RKO (cell line): Measurements from ENCODE around the gene MAD1L1.
"Not testable (repeated sequence)": the region's sequence is repeated elsewhere in the genome, so short reads cannot be mapped to it uniquely, and the experiment has no call there.

Experiments used
- DNase-seq: peaks from one replicate; pipeline ENCODE4 v3.0.0-alpha.2; 2016; ENCODE audit warnings: low spot score

The MAD1L1 gene

DNA sequence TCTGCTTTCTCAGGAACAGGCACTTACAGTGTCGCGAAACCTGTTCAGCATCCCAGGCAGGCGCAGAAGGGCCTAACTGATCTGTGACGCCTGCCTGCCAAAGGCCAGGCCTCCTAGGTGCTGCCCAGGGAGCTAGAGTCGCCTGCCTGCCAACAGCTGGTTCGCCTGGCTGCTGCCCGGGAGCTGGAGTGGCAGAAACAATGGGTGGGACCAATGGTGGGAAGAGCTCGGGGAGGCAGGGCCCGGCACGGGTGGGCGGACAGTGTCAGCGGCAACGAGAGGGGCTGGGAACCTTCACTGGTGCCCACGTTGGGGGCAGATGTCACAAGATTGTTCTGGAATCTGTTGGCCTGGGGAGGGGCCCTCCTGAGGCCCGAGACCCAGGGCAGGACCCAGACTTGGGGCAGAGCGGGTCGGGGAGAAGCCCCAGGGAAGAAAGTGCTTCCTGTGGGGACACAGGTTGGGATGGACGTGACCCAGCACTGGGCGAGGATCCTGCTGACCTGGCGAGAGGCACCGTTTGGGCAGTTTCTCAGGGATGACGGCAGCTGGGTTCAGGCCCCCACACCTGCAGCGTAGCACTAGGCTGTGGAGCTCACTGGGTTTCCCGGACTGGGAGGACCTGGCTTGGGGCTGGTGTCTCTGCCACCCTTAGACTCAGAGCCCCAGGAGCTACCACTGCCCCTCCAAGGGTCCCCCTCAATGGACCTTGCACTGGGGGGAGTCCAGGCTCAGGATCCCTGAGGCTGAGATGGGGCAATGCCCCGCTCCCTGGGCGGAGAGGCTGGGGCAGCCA lies 380.8 kb downstream of the MAD1L1 start:
- DNase-seq: no peak

DNA sequence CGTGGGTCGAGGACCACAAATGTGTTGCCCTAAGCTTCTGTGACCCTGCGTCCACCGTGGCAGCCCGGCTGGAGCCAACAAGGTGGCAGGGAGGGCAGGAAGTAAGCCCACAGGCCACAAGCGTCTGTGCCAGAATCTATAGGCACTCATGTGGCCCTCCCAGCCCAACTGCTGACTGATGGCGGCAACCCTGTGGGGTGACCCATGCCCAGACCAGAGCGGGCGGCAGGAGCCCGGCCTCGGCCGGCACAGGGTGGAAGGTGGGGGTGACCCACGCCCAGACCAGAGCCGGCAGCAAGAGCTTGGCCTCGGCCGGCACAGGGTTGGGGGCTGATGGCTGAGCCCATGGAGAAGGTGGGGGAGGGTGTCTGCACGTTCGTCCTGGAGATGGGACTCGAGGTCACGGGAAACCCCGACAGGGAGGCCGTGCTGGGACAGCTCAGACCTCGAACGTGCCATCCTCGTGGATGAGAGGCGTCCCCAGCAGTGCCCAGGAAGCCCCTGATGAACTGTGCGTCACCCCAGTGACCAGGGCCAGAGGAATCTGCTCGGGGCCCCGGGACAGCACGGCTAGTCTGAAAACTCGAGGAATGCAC lies 381.7 kb downstream of the MAD1L1 start:
- no peak for DNase-seq

DNA sequence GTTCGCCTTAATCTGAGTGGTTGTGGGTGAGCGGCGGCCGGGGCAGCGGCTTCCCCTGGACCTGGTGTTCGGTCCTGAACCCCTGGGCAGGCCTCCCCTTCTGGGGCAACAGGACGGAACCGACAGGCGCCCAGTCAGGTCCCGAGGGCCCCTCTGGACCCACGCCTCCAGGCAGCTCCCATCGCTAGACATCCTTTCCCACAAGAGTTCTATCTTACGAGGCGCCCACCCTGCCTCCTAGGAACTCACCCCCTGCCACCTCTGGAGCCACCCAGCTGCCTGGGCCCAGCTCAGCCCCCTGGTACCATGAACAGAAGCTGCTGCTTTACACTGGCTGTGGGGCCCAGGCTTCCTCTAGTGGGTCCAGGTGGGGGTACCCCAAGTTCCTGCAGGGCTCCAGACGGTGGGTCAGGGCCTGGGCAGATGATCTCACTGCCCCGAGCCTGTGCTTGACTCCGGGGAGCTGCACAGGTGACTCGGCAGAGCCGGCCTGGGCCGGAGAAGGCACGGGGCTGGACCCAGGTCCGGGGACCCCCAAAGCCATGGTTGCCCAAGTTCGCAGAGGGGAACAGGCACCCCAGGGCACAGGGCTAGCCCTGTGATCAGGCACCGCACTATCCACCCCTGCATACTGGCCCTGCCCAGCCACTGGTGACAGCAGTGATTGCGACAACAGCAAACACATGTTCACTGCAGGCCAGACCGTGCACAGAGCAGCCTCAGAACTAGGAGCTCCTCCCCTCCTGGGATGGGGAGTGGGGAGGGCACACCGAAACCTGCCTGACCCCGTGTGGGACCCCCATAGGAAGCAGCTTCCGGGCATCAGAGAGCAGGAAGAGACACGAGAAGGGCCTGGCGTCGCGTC lies 382.4 kb downstream of the MAD1L1 start:
- no peak for DNase-seq

DNA sequence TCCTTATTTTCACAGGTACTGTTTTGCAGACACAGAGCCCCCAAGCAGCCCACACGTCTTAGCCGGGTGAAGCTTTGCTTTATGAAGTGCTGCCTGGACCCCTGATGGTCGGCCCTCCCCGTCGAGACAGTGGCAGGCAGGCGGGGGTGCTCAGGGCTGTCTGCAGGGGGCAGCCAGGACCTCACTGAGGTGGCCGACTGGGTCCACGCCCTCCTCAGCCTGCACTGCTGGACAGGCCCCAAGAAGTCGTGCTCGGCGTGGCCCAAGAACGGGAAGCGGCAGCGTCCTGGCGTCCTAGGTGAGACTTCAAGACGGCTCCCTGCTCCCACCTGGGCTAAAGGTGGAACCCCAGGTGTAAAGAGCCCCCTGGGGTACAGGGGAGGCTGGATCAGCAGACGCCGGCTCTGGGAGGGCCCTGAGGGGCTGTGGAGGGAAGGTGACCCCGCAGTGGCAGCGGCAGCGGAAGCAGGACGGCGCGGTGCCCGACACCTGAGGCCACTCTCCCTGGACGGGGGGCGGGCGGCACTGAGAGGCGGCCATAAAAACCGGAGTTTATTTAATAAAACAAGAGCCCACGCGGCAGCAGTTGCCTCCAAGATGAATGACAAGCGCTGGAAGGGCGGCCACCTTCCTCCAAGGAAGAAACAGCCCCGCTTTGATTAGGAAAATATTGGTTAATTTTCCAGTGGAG lies 383.2 kb downstream of the MAD1L1 start:
- no peak for DNase-seq

DNA sequence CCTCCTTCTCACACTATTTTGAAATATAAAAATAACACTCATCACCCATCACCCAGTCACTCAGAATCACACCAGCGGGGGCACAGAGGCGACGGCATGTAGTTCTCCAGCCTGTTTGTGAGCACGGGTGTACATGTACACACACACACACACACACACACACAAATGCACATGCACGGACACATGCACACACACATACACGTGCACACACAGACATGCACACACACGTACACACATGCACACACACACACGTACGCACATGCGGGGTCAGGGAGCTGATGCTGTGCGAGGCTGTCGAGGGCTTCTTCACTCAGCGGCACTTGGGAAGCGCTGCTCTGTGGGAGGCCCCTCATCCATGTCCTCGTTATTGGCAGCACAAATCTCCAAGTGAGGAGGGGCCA lies 383.8 kb downstream of the MAD1L1 start:
- no peak for DNase-seq

DNA sequence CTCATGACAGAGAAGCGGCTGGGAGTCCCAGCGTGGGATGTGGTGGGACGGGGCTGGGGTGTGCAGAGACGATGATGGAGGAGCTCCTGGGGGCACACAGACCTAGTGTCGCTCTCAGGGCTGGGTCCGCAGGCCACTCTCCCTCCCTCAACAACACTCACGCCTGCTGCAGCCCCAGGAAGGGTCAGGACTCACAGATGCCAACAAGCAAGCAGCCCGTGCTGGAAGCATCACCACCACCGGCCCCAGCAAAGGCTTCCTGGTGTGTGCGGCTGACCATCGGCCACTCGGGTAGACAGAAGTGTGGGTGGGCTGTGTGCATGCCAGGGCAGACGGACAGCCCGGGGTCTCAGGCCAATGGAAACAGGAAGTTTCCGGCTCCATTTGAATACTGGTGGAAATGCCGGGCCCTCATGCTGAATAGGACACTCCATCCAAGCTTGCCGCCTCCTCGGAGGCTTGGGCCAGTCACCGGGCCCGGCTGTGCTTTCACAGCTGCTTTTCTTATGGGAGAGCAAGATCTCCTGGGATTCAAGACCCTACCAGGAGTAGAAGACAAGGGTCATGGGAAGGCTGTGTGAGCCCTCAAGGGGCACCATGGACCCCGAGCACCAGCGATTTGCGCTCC lies 384.6 kb downstream of the MAD1L1 start:
- DNase-seq: no peak

DNA sequence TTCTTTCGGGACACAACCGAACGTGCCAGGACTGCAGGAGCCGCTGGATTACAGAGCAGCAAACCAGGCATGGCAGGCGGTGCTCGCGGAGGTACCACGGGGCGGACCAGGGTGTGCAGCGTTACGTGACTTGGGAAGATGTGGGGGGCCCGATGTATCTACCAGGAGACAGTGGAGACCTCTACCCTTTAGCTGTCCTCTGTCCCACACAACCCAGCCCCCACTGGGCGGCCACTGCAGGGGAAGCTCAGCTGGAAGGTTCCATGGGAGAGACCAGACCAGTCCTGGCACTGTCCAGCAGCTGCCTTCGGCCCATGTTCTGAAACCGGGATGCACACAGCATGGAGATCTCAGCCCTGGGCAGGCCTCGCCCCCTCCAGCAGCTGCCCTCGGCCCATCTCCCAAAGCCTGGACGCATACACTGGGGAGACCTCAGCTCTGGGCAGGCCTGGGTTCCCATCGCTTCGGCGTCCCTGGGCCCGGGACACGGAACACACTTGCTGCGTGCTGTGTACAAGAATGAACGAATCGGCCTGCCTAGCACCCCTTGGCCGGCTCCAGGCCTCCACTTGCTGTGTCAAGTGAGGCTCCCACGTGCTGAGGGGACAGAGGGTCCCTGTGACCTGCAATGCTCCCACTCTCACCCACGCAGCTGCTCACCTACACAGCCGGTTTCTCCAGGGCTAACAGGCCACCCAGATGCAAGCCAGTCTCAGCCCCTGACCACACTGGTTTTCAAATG lies 385.3 kb downstream of the MAD1L1 start:
- DNase-seq: no peak

DNA sequence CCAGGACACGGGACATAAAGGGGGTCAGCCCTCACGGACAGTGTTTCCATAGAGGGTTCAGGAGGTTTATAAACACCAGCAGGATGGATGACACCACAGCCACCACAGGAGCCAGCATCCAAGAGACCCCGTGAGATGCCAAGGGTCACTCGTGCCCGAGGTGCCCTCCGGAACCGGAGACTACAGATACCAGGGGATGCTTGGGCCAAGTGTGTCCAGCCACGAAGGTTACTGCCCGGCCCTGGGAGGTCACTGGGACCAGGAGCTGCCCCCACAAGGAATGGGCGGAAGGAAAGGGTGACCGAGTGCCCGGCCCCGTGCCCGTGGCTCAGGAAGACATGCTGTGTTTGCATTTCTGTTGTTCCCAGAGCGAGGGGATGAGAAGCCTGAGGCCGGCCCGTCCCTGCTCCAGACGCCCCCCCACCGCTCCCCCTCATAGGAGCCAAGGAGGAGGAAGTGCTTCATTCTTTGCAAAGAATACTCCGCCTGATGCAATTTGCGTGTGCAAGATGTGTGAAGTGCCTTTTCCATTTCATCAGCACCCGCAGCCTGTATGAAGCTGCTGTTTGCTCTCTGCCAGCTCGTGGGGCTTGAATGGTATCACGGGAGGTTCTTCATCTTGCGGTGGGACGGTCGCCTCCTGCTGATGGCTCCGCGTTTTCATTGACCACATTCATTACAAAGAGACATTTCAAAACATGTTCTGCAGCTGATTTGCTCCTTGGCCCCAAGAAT lies 386.2 kb downstream of the MAD1L1 start:
- no peak for DNase-seq

DNA sequence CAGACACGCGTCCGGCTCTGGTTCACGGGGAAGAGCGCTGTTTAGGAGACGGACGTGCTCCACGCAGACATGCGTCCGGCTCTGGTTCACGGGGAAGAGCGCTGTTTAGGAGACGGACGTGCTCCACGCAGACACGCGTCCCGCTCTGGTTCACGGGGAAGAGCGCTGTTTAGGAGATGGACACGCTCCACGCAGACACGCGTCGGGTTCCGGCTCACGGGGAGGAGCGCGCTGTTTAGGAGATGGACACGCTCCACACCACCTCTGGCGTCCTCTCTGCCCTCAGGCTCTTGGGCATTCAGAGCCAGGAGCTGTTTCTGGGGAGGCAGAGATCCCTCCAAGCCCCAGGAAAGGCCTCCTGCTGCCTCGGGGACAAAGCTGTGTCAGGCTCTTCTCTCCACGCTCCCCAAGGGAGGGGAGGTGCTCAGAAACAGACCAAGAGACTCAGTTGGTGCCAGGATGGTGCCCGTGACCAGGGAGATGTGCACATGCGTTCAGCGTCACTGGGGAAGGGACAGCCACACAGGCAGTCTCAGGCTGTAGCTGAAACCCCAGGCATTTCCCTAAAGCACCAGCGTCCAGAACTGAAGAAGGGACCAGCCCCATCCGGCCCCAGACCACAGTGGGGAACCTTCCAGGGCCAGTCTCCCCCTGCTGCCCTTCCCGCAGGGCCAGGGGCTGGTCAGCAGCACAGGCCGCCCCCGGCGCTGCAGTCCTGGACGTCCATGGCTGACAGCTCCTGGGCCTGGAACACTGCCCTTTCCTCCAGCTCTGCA lies 387.0 kb downstream of the MAD1L1 start:
- no peak for DNase-seq

DNA sequence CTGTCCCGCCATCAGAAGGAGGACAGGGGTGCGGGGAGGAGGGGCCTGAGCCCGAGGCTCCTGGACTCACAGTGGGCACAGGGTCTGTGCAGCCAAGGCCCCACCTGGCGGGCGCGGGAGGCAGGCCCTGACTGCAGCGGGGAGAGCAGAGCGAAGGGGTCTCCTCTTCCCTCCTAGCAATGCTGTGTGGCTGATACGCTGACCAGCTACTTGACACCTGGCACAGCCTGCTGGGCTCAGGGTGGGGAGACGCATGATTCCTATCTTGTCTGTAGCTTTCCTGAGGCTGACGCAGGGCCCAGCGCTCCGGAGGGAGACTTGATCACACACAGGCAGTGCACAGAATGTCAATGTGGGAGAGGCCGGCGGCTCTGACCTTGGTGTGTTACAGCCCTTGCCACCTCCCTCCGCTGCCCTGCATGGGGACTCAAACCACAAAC lies 387.8 kb downstream of the MAD1L1 start:
- DNase-seq: no peak

DNA sequence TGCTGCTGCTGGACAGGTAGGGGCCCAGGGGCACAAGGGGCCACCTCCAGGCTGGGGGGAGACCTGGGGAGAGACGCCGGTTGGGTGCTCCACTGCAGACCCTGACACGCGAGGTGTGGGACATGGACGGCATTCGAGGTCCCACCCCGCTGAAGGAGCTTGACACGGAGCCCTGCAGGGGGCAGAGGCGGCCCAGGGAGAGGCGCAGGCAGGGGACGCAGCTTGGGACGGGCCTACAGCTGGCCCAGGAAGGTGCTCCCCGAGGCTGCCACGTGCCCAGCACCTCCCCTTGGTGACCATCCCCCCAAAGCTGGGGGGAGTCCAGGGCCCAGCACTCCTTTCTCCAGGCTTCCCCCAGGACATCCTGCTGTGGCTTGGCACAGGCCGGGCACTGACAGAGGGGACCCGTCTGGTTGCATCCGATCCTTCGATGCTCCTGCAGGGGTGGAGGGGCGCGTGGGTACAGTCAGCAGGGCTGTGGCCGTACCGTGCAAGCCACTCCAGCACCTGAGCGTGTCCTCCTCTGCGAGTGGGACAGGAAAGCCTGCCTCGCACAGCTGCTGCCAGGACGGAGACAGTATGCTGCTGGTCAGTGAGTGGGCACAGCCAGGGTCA lies 388.3 kb downstream of the MAD1L1 start:
- no peak for DNase-seq

DNA sequence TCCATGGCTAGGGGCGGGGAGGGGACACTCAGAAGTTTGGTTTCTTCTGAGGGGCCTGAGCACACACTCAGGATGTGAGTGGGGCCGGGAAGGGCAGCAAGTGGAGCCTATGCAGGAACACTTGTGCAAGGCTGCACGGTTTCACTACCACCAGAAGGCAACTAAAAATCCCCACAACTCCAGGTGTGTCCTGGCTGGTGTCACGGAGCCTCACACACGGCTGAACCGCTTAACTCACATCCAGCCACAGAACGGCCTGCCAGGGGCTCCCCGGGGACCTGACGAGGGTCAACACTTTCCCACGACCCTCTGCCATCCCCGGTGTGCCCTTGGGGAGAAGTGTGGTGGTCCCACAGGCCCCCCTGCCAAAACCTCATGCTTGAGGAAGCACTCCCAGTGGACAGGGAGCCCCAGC lies 388.8 kb downstream of the MAD1L1 start:
- DNase-seq: no peak

DNA sequence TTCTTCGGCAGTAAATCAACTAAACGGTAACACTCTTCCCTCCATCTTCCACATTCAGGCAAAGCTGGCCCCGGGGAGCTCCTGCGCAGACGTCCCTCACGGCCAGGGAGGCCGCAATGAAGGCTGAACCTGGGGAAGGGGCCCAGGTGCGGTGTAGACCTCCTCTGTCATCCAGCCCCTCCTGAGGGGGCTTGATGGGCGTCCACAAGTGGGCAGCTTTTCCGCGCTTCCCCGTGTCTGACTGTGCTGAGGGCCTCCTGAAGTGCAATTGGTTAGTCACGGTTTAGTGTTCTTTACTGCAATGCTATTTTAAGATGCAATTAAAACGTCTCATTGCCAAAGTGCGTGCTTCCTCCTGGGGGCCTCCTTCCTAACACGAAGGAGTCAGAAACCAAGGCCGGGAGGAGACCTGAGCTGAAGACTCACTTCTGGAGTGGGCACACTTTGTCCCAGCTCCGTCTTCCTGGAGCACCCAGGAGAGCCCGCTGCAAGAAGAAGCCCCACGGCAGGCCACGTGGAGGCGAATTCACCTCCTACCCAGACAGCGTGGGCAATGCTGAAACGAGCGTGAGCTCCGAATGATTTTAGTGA lies 389.4 kb downstream of the MAD1L1 start:
- DNase-seq: no peak

DNA sequence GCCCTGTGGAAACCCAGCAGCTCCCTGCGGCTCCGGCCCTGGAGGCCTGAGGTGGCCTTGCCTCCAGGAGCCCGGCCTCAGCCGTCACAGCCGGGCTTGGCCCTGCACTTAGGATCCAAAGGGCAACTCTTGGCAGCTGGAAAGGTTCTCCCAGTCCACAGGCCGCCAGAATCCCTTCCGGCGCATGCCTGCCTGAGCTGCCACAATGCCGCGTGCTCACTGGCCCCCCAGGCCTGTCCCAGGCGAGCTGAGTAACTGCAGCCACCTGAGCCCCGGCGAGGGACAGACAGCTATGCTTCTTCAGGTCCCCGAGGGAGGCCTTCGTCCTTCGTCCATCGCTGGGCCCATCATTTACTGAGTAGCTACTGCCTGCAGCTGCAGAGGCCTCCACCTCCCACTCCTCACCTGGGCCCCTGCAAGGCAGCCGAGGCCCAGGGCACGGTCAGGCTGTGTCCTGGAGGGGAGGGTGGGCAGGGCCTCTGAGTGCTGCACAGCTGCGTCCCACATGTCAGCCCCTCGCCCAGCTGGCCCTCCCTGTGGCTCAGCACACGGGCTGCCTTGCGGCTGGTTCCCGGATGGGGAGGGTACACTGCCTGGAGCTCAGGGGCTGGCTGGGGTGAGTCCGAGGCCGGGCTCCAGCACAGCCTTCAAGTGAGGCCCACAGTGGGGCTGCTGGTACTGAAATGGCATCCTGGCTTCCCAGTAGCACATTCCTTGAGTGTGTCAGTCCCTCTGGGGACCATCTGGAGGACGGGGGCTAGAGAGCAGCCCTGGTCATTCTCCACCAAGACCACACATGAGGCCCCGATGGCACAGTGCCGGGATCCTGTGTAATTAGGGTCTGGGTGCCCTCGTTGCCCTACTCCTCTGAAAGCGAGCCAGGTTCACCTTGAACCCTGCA lies 390.2 kb downstream of the MAD1L1 start:
- DNase-seq: no peak

DNA sequence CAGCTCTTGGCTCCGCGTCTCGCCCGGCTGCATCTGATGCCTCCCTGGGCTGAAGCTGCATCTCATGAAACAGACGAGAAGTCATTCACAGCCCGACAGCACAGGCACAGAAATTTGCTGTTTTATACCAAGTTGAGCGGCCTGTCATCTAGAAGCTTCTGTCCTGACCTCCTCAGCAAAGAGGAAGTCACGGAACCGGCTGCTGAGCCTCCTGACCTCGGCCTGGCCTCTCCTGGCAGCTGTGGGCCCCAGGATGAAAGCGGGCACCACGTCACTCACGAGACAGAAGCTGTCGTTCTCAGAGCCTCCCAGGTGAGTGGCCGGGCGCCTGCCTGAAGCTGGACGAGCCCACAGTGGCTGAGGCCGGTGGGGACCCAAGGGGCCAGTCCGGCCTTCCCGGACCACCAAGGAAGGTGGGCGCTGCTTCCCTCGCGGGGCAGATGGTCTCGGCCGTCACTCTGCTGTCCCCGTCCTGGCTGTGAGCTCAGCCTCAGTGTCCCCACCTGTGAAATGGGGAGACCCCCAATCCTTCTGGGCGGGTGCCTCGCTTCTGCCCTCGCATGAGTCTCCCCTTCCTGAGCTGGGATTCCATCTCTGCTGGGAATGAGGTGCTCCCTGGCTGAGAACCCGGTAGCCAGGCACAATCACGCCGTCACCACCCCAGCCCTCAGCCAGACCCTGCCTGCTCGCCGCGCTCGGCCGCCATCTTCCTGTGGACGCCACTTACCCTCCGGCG lies 391.3 kb downstream of the MAD1L1 start:
- not testable (repeated sequence) for DNase-seq

DNA sequence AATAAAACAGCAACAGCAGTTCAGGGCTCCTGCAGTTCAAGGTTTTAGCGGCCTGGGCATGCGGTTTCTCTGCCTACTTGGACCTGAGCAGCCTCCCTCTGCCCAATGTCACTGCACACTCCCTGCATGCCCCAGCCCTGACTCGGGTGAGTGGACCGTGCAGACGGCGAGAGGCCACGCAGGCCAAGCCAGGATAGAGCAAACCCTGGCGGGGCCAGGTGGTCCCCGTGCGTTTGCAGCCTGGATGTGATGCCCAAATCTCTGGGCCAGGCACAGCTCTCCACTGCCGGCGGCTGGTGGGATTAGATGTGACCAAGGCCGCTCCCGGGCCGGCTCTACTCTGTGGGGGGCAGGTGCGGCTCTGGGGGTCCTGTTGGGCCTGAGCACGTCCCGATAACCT lies 392.0 kb downstream of the MAD1L1 start:
- not testable (repeated sequence) for DNase-seq

DNA sequence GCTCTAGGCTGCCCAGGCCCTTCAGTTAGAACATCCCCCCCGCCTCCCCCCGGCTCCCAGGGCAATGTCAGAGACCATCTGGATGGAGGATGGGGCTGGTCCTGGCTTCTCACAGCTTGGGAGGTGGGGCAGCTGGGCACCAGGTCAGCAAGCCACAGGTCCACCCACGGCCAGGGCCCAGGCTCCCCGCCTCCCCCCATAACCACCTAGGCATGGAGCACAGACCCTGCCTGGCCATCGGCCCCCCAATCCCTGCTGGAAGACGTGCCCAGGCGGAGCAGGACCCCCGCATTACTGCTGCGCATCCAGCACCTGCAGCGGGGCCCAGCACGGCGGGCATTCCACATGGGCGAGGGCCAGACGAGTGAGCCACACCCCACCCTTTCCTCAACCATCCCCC lies 393.0 kb downstream of the MAD1L1 start:
- DNase-seq: no peak
